DND-41 (cell line): ENCODE results near the gene MYOF.

Experiments used
- EZH2 ChIP-seq: IDR thresholded peaks from 3 replicates; pipeline ENCODE4 v1.6.1; 2012; ENCODE audit warnings: borderline replicate concordance, low read depth, mild to moderate bottlenecking, moderate library complexity, low read length, inconsistent platforms; ENCODE audit not compliant: severe bottlenecking
- TF ChIP-seq, protein P1 (sequence below): IDR thresholded peaks from 2 replicates; pipeline ENCODE4 v1.5.1; 2012; ENCODE audit warnings: borderline replicate concordance, low read length, moderate library complexity, mild to moderate bottlenecking; ENCODE audit not compliant: poor library complexity, severe bottlenecking; ENCODE audit errors: extremely low read depth

DNA sequence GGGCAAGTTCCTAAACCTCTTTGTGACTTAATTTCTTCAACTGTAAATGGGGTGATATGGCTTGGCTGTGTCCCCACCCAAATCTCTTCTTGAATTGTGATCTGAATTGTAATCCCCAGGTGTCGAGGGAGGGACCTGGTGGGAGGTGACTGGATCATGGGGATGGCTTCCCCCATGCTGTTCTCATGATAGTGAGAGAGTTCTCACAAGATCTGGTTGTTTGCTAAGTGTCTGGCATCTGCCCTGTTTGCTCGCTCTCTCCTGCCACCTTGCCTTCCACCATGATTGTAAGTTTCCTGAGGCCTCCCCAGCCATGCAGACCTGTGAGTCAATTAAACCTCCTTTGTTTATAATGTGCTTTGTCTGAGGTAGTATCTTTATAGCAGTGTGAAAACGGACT lies 177.0 kb downstream of the MYOF start:
- TF ChIP-seq, protein P1, sequence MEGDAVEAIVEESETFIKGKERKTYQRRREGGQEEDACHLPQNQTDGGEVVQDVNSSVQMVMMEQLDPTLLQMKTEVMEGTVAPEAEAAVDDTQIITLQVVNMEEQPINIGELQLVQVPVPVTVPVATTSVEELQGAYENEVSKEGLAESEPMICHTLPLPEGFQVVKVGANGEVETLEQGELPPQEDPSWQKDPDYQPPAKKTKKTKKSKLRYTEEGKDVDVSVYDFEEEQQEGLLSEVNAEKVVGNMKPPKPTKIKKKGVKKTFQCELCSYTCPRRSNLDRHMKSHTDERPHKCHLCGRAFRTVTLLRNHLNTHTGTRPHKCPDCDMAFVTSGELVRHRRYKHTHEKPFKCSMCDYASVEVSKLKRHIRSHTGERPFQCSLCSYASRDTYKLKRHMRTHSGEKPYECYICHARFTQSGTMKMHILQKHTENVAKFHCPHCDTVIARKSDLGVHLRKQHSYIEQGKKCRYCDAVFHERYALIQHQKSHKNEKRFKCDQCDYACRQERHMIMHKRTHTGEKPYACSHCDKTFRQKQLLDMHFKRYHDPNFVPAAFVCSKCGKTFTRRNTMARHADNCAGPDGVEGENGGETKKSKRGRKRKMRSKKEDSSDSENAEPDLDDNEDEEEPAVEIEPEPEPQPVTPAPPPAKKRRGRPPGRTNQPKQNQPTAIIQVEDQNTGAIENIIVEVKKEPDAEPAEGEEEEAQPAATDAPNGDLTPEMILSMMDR = no peak
- TF ChIP-seq EZH2 = no peak
